Right lobe of liver (tissue), 4 donors: ENCODE results near the gene NCKAP5L.
"Not testable (repeated sequence)": the region's sequence is repeated elsewhere in the genome, so short reads cannot be mapped to it uniquely, and the experiment has no call there.

ENCODE experiments used
- CTCF ChIP-seq, 4 donors: fragments of 200-600 bp in 3 of 4; fragments of 450-650 bp in 1 of 4; IDR thresholded peaks; one replicate each; pipeline versions ENCODE4 v1.5.1 to v1.8.0; 2016 to 2022; ENCODE audit warnings: antibody characterized with exemption in 4 of 4, mild to moderate bottlenecking in 2 of 4
- POLR2A ChIP-seq: fragments of 450-650 bp; IDR thresholded peaks from one replicate; pipeline ENCODE4 v1.6.1; 2017; ENCODE audit warnings: antibody characterized with exemption, mild to moderate bottlenecking
- donor health status: DM: no; HTN: no; CAD: no.
- donor health status: DM: no; HTN: no; CAD: no.
- donor health status: DM: no; HTN: yes; CAD: no.

DNA sequence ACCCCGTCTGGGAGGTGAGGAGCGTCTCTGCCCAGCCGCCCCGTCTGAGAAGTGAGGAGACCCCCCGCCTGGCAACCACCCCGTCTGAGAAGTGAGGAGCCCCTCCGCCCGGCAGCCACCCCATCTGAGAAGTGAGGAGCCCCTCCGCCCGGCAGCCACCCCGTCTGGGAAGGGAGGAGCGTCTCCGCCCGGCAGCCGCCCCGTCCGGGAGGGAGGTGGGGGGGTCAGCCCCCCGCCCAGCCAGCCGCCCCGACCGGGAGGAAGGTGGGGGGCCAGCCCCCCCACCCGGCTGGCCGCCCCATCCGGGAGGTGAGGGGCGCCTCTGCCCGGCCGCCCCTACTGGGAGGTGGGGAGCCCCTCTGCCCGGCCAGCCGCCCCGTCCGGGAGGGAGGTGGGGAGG lies 32.7 kb upstream of the NCKAP5L start:
- TF ChIP-seq CTCF (IDR thresholded peaks at IDR 0.05); POLR2A: not testable (repeated sequence)
